ENCODE measurements around the gene SLCO2A1. TPM values are rescaled to one million over a fixed set of nuclear protein-coding genes. Genes with fewer than 3 reads are reported as not detected.

SLCO2A1 gene
- total and polyA plus RNA-seq, 2 of the 4 experiments (the other 2 are of a cell fraction), result under 0.01 to 1.5 TPM

DNA sequence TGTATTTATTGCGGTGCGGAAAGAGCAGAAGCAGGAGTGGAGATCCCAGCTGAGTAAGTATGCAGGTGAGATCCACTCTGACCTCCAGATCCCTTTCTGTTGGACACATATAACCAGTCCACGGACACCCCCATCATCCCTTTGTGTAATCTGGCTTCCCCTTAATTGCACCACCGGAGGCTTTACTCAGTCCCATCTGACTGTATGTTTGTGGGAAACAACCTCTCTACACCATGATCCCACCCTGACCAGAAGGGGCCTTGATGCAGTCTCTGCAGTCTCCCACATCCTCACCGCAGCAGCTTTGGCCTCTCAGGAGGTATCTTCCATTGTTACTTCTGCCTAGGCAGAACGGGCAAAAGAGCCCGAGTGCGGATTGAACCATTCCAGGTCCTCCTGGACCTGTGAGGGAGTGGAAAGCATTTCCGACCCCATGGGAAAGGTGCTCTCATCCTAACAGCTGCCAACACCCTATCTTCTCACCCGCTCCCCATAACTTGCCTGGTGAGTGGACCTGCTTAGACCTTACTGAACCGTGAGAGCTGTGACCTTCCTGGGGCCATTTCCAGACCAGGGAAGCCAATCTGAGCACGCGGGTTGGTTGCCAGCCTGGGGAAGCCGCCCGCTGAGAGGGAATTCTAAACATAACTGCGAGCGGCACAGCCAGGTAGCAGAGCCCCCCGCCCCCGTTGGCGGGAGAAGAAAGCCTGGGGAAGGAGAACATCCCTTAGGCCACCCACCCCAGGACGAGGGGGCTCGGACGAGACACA, 1.1 kb downstream of the SLCO2A1 start (continued):
- no peak for TF ChIP-seq MAFK (IDR thresholded peaks at IDR 0.05; ENCODE audit: low read depth, low read length)

DNA sequence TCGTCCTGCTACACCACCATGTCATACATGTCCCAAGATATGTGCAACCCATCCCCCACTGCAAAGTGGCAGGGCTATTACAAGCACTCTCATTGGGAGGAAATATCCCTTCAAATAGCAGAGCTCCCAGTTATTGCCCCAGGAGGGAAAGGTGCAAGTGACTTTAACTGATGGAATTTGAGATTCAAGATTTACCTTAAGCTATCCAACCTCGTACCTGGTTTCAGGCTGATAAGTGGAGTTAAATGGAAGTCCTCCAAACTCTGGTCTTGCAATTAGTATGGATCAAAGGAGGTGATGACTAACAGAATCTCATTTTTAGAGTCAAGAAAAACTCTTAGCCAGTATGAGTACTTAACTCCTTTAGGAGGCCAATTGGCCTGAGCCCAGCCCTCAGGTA, 2.1 kb downstream of the SLCO2A1 start:
- H4K8ac ChIP-seq (ENCODE audit: low read depth in 2 of 2, low read length in 2 of 2), result no peak overlapping the region
- no peak overlapping the region for H2BK20ac ChIP-seq (ENCODE audit: low read depth, low read length)
- in situ Hi-C loops (cut with MboI; ENCODE audit: low sequenced_read_pairs) (no loop called here), intact Hi-C loops (cut with micrococcal nuclease) (no loop called here), dilution Hi-C loops (cut with HindIII; ENCODE audit: low sequenced_read_pairs, unreplicated experiment) (no loop called here)
- no peak overlapping the region for H3K4ac ChIP-seq (ENCODE audit: low read depth, low read length)
- no peaks in the 10 kb centered on the region for H3K36me3 ChIP-seq (ENCODE audit: control insufficient read depth, insufficient read depth, low read length)
- H3K4me1 ChIP-seq (ENCODE audit: control insufficient read depth, insufficient read depth, low read length), result no peaks in the 10 kb centered on the region
- H3K56ac ChIP-seq (ENCODE audit: extremely low read depth, insufficient read depth, low read length), result no peak overlapping the region
- H3K9me3 ChIP-seq (ENCODE audit: control insufficient read depth, insufficient read depth, low read length), result no peaks in the 10 kb centered on the region
- no TSS peak for BruUV-seq (replicated peaks)
- no peak overlapping the region for H2BK5ac ChIP-seq (ENCODE audit: low read depth, low read length, poor library complexity, severe bottlenecking)
- H2AK5ac ChIP-seq (ENCODE audit: low read depth, low read length), result no peak overlapping the region
- no peak overlapping the region for H3K27ac ChIP-seq (ENCODE audit: insufficient read depth, low read length)
- no peaks in the 10 kb centered on the region for H3K79me1 ChIP-seq (ENCODE audit: low read depth in 1 of 2, low read length in 2 of 2)
- no CpG with 5 or more reads among the region's 2 CpGs for WGBS, 2 experiments (ENCODE audit: extremely low coverage in 2 of 2, insufficient read length in 1 of 2)
- no peak overlapping the region for H3K4me3 ChIP-seq (ENCODE audit: insufficient read depth, low read depth, low read length)
- H4K20me1 ChIP-seq (ENCODE audit: insufficient read depth, low read length), result no peaks in the 10 kb centered on the region
- H2AK9ac ChIP-seq (replicated peaks; ENCODE audit: low read depth, low read length, poor library complexity), result no peak overlapping the region
- H4K5ac ChIP-seq (ENCODE audit: low read depth, low read length), result no peak overlapping the region
- H3K14ac ChIP-seq (replicated peaks; ENCODE audit: low read depth, low read length), result no peak overlapping the region
- no peak overlapping the region for H3K23ac ChIP-seq (ENCODE audit: low read depth, low read length)
- ATAC-seq (ENCODE audit: low read depth) (no peak), DNase-seq (no peak)
- no peak overlapping the region for H2AFZ ChIP-seq (replicated peaks; ENCODE audit: low read length, poor library complexity)
- H3K27me3 ChIP-seq (ENCODE audit: control insufficient read depth, insufficient read depth, low read length), result peaks cover 14% of the 10 kb centered on the region
- POLR2A ChIA-PET (ENCODE audit: unreplicated experiment), result no interaction called here
- no peak overlapping the region for H3K9ac ChIP-seq (ENCODE audit: low read depth, low read length)
- H3K9me1 ChIP-seq (ENCODE audit: insufficient read depth, low read length), result peaks cover 3% of the 10 kb centered on the region; the same call in 1 of the 2 replicates
- H4K91ac ChIP-seq (ENCODE audit: insufficient read depth, low read depth, low read length), result no peak overlapping the region
- H3K4me2 ChIP-seq (ENCODE audit: low read depth, low read length), result no peak overlapping the region
- H2BK15ac ChIP-seq (ENCODE audit: low read depth, low read length), result no peak overlapping the region
- H2BK120ac ChIP-seq (ENCODE audit: low read depth, low read length), result no peak overlapping the region
- CTCF ChIA-PET, result no interaction called here
- H3K18ac ChIP-seq (ENCODE audit: low read depth, low read length), result no peak overlapping the region
- TF ChIP-seq MAZ (IDR thresholded peaks at IDR 0.05; ENCODE audit: borderline replicate concordance, low read depth, low read length) (no peak), CEBPB (IDR thresholded peaks at IDR 0.05; ENCODE audit: low read depth, low read length) (no peak), MAFK (IDR thresholded peaks at IDR 0.05; ENCODE audit: low read depth, low read length) (no peak), FOS (IDR thresholded peaks at IDR 0.05; ENCODE audit: low read depth, low read length) (no peak), CHD1 (IDR thresholded peaks at IDR 0.05; ENCODE audit: low read depth, low read length) (no peak), POLR2A (IDR thresholded peaks at IDR 0.05; ENCODE audit: low read depth, low read length) (no peak), NFE2L2 (IDR thresholded peaks at IDR 0.05; ENCODE audit: low read depth, low read length) (no peak), MXI1 (IDR thresholded peaks at IDR 0.05; ENCODE audit: borderline replicate concordance, low read depth, low read length) (no peak), SMC3 (IDR thresholded peaks at IDR 0.05; ENCODE audit: low read depth, low read length) (no peak), BHLHE40 (IDR thresholded peaks at IDR 0.05; ENCODE audit: low read depth, low read length) (no peak), RCOR1 (IDR thresholded peaks at IDR 0.05; ENCODE audit: insufficient replicate concordance, low read length) (no peak), RAD21 (IDR thresholded peaks at IDR 0.05; ENCODE audit: low read length) (no peak)
- TF ChIP-seq, protein P1, sequence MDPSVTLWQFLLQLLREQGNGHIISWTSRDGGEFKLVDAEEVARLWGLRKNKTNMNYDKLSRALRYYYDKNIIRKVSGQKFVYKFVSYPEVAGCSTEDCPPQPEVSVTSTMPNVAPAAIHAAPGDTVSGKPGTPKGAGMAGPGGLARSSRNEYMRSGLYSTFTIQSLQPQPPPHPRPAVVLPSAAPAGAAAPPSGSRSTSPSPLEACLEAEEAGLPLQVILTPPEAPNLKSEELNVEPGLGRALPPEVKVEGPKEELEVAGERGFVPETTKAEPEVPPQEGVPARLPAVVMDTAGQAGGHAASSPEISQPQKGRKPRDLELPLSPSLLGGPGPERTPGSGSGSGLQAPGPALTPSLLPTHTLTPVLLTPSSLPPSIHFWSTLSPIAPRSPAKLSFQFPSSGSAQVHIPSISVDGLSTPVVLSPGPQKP (IDR thresholded peaks at IDR 0.05; ENCODE audit: borderline replicate concordance, low read depth, low read length), result no peak
- TF ChIP-seq, protein P2, sequence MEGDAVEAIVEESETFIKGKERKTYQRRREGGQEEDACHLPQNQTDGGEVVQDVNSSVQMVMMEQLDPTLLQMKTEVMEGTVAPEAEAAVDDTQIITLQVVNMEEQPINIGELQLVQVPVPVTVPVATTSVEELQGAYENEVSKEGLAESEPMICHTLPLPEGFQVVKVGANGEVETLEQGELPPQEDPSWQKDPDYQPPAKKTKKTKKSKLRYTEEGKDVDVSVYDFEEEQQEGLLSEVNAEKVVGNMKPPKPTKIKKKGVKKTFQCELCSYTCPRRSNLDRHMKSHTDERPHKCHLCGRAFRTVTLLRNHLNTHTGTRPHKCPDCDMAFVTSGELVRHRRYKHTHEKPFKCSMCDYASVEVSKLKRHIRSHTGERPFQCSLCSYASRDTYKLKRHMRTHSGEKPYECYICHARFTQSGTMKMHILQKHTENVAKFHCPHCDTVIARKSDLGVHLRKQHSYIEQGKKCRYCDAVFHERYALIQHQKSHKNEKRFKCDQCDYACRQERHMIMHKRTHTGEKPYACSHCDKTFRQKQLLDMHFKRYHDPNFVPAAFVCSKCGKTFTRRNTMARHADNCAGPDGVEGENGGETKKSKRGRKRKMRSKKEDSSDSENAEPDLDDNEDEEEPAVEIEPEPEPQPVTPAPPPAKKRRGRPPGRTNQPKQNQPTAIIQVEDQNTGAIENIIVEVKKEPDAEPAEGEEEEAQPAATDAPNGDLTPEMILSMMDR (conservative IDR thresholded peaks at IDR 0.05; ENCODE audit: low read depth, low read length), result no peak
